K562 (cell line): ENCODE measurements around the gene ZNF865. TPM values are rescaled to one million over a fixed set of nuclear protein-coding genes. Genes with fewer than 3 reads are reported as not detected.

ENCODE experiments used
- CHD2 ChIP-seq: IDR thresholded peaks from 2 replicates; pipeline ENCODE4 v1.6.1; 2011; ENCODE audit warnings: low read depth, low read length
- CREB1 ChIP-seq, 2 experiments: sonication (generic) in 1 of 2; formaldehyde crosslinking in 1 of 2; IDR thresholded peaks; 2 replicates each; pipeline versions ENCODE4 v1.6.1 to v1.8.0; 2012 to 2022; ENCODE audit warnings: inconsistent platforms in 1 of 2, mild to moderate bottlenecking in 1 of 2, missing genetic modification reagents in 1 of 2, moderate library complexity in 1 of 2
- DEAF1 ChIP-seq: fragments of 450-650 bp; formaldehyde crosslinking; IDR thresholded peaks from 2 replicates; pipeline ENCODE4 v1.4.0; 2020; ENCODE audit warnings: mild to moderate bottlenecking, moderate library complexity
- FOXK2 ChIP-seq, 2 experiments: fragments of 450-650 bp; IDR thresholded peaks in 1 of 2; conservative IDR thresholded peaks in 1 of 2; 2 replicates each; pipeline ENCODE4 v1.6.1; 2016; ENCODE audit warnings: low read depth in 2 of 2, mild to moderate bottlenecking in 1 of 2
- FOXM1 ChIP-seq, 2 experiments: fragments of 450-650 bp in 1 of 2; sonication (generic) in 1 of 2; formaldehyde crosslinking in 1 of 2; IDR thresholded peaks; 2 replicates each; pipeline versions ENCODE4 v1.6.1 to v1.9.0; 2017 to 2022; ENCODE audit warnings: low read depth in 2 of 2, mild to moderate bottlenecking in 2 of 2, missing genetic modification reagents in 1 of 2, moderate library complexity in 1 of 2
- LEF1 ChIP-seq: fragments of 450-650 bp; IDR thresholded peaks from 2 replicates; pipeline ENCODE4 v1.6.1; 2016; ENCODE audit warnings: mild to moderate bottlenecking
- MAX ChIP-seq: sonication (generic); formaldehyde crosslinking; IDR thresholded peaks from 2 replicates; pipeline ENCODE4 v1.9.0; 2022; ENCODE audit warnings: mild to moderate bottlenecking, missing genetic modification reagents
- NKRF ChIP-seq: fragments of 450-650 bp; IDR thresholded peaks from 2 replicates; pipeline ENCODE4 v1.6.1; 2016; ENCODE audit warnings: borderline replicate concordance
- NR1H2 ChIP-seq: sonication (generic); formaldehyde crosslinking; IDR thresholded peaks from 2 replicates; pipeline ENCODE4 v1.4.0; 2020; ENCODE audit warnings: mild to moderate bottlenecking, missing genetic modification reagents
- PHB2 ChIP-seq: fragments of 450-650 bp; IDR thresholded peaks from 2 replicates; pipeline ENCODE4 v1.6.1; 2017; ENCODE audit warnings: low read depth
- PTTG1 ChIP-seq: fragments of 450-650 bp; IDR thresholded peaks from 2 replicates; pipeline ENCODE4 v1.6.1; 2016; ENCODE audit warnings: low read depth, mild to moderate bottlenecking, missing genetic modification characterization, missing compliant biosample characterization
- SMARCA5 ChIP-seq: fragments of 450-650 bp; IDR thresholded peaks from 2 replicates; pipeline ENCODE4 v1.6.1; 2016
- SRF ChIP-seq, 2 experiments: fragments of 250-450, 450-650 bp in 1 of 2; sonication (Bioruptor Pico) in 1 of 2; sonication (generic) in 1 of 2; formaldehyde crosslinking; IDR thresholded peaks; 2 replicates each; pipeline versions ENCODE4 v1.5.0 to v1.5.1; 2020 to 2022; ENCODE audit warnings: mild to moderate bottlenecking in 1 of 2, missing genetic modification reagents in 1 of 2
- SRSF3 ChIP-seq: fragments of 200-400 bp; formaldehyde crosslinking; IDR thresholded peaks from 2 replicates; pipeline ENCODE4 v1.6.1; 2016; ENCODE audit warnings: mild to moderate bottlenecking, low read length, moderate library complexity; ENCODE audit not compliant: insufficient read depth
- STAT5A ChIP-seq: IDR thresholded peaks from 2 replicates; pipeline ENCODE4 v1.6.1; 2012; ENCODE audit warnings: low read length, inconsistent platforms, borderline replicate concordance
- TEAD1 ChIP-seq, 2 experiments: fragments of 450-650 bp in 1 of 2; sonication (generic) in 1 of 2; formaldehyde crosslinking; IDR thresholded peaks; 2 replicates each; pipeline versions ENCODE4 v1.4.0 to v1.8.0; 2020 to 2022; ENCODE audit warnings: mild to moderate bottlenecking in 2 of 2, missing genetic modification reagents in 1 of 2
- ZBTB2 ChIP-seq: fragments of 450-650 bp; IDR thresholded peaks from 2 replicates; pipeline ENCODE4 v1.6.1; 2016; ENCODE audit warnings: antibody characterized with exemption
- ZBTB7A ChIP-seq: IDR thresholded peaks from 2 replicates; pipeline ENCODE4 v1.6.1; 2011; ENCODE audit warnings: low read depth, mild to moderate bottlenecking, low read length, moderate library complexity, borderline replicate concordance; ENCODE audit not compliant: control insufficient read depth
- ZFP1 ChIP-seq: fragments of 450-650 bp; formaldehyde crosslinking; IDR thresholded peaks from 2 replicates; pipeline ENCODE4 v1.4.0; 2020; ENCODE audit warnings: mild to moderate bottlenecking, mixed read lengths
- ZNF133 ChIP-seq: fragments of 250-450 bp; sonication (Bioruptor Pico); IDR thresholded peaks from 2 replicates; pipeline ENCODE4 v1.4.0; 2020; ENCODE audit warnings: mild to moderate bottlenecking
- ZNF165 ChIP-seq: fragments of 250-450 bp; sonication (Bioruptor Pico); IDR thresholded peaks from 2 replicates; pipeline ENCODE4 v1.4.0; 2020; ENCODE audit warnings: borderline replicate concordance
- ZNF431 ChIP-seq: sonication (generic); formaldehyde crosslinking; IDR thresholded peaks from 2 replicates; pipeline ENCODE4 v1.8.0; 2022; ENCODE audit warnings: mild to moderate bottlenecking, missing genetic modification reagents
- ZNF436 ChIP-seq: fragments of 250-450, 450-650 bp; sonication (Bioruptor Pico); formaldehyde crosslinking; IDR thresholded peaks from 2 replicates; pipeline ENCODE4 v1.7.0; 2020; ENCODE audit warnings: mild to moderate bottlenecking
- ZNF445 ChIP-seq: fragments of 250-450 bp; sonication (Bioruptor Pico); IDR thresholded peaks from 2 replicates; pipeline ENCODE4 v1.4.0; 2020; ENCODE audit warnings: low read depth, mild to moderate bottlenecking, moderate library complexity
- polyA plus RNA-seq, 8 experiments: library from polyadenylated mRNA; depleted of rRNA in 4 of 8; stranded (reverse) in 5 of 8; unstranded in 3 of 8; fragments of >200 nt; fragmentation: Nextera tagmentation in 2 of 8; fragmentation: Illumina TruSeq in 1 of 8; extraction: Ambion mirVana in 2 of 8; extraction: Trizol in 1 of 8; gene quantifications; 2 replicates each; pipeline versions ENCODE4 v1.2.1 to v1.2.3, GENCODE V29; 2011 to 2014; ENCODE audit warnings: inconsistent platforms in 1 of 8, missing spikeins in 1 of 8
- total RNA-seq, 7 experiments: library from RNA; depleted of rRNA in 6 of 7; stranded (reverse); fragments of >200 nt in 6 of 7; fragmentation: Illumina TruSeq in 2 of 7; extraction: Trizol in 2 of 7; gene quantifications; 2 replicates each; pipeline versions ENCODE4 v1.2.1 to v1.2.3, GENCODE V29; 2011 to 2021; ENCODE audit warnings: low replicate concordance in 1 of 7

Gene ZNF865
- total and polyA plus RNA-seq, 9 of the 15 experiments (the other 6 are each of a cell fraction or from before 2014, with no cell fraction given) = 0.40 to 18.8 (median 1.6) TPM; not detected in 2

GRCh38 chr19:55581145-55581822, 24.2 kb upstream of the ZNF865 start (continued):
- 0 out of 2 replicates have a peak, but pooled peaks have one; percentile 14 for TF ChIP-seq ZBTB2
- peak; percentile 93 for TF ChIP-seq SMARCA5
- TF ChIP-seq ZFP1 (CRISPR knock-in tag) = no peak
- TF ChIP-seq FOXK2 (conservative IDR thresholded peaks at IDR 0.05 in 1 of 2, IDR thresholded peaks at IDR 0.05 in 1 of 2; ENCODE audit: low read depth in 2 of 2) = 0 out of 4 replicates have a peak, but pooled peaks of 1 of the 2 experiments have one; percentile 5
- TF ChIP-seq PHB2 = no peak
- no peak for TF ChIP-seq DEAF1 (CRISPR knock-in tag)
- no peak for TF ChIP-seq CREB1 (IDR thresholded peaks at IDR 0.05)
- TF ChIP-seq CREB1 (CRISPR knock-in tag; IDR thresholded peaks at IDR 0.05) = no peak; the same call in 1 of the 2 replicates
- TF ChIP-seq SRF (CRISPR knock-in tag; IDR thresholded peaks at IDR 0.05) = no peak
- no peak for TF ChIP-seq LEF1
- no peak for TF ChIP-seq NKRF
- no peak for TF ChIP-seq ZNF436 (CRISPR knock-in tag)
- TF ChIP-seq ZNF431 (CRISPR knock-in tag) = no peak
- TF ChIP-seq PTTG1 = no peak
- TF ChIP-seq SRSF3 = no peak
- 0 out of 2 replicates have a peak, but pooled peaks have one; percentile 31 for TF ChIP-seq NR1H2 (CRISPR knock-in tag)
- TF ChIP-seq ZNF165 = no peak
- TF ChIP-seq TEAD1 (CRISPR knock-in tag; IDR thresholded peaks at IDR 0.05) = peak in 1 of 2 experiments; percentile 62; a peak in 1 of 4 replicates
- no peak for TF ChIP-seq ZNF445 (CRISPR knock-in tag)
- TF ChIP-seq STAT5A = no peak
- no peak for TF ChIP-seq CHD2
- TF ChIP-seq ZBTB7A = no peak
- TF ChIP-seq MAX = no peak; the same call in 1 of the 2 replicates
- no peak for TF ChIP-seq FOXM1 (IDR thresholded peaks at IDR 0.05; ENCODE audit: low read depth)
- TF ChIP-seq FOXM1 (CRISPR knock-in tag; IDR thresholded peaks at IDR 0.05; ENCODE audit: low read depth) = no peak
- TF ChIP-seq ZNF133 (CRISPR knock-in tag) = no peak
